ENCODE measurements around the gene DNAL4. TPM values are rescaled to one million over a fixed set of nuclear protein-coding genes. Genes with fewer than 3 reads are reported as not detected.

Gene DNAL4
- total RNA-seq, 1 experiment from 2014 or later, result 18.3 TPM

- H3K27ac Mint-ChIP-seq (ENCODE audit: low read depth, unreplicated experiment), result peak overlapping the region; percentile 87
- H3K4me3 Mint-ChIP-seq (ENCODE audit: unreplicated experiment), result no peak overlapping the region
- BruUV-seq (replicated peaks), result no TSS peak
Observed at GRCh38 chr22:38802671-38803121, 8.8 kb upstream of the DNAL4 start.

GRCh38 chr22:38799265-38800002 lies 5.5 kb upstream of the DNAL4 start:
- no TSS peak for BruUV-seq (replicated peaks)
- H3K27me3 Mint-ChIP-seq (ENCODE audit: insufficient read depth, unreplicated experiment), result peaks cover 40% of the 10 kb centered on the region
- H3K36me3 Mint-ChIP-seq (ENCODE audit: insufficient read depth, unreplicated experiment), result no peaks in the 10 kb centered on the region
- POLR2A ChIA-PET, result no interaction called here
- no peak for DNase-seq (ENCODE audit: unreplicated experiment)
- CTCF ChIA-PET, result interaction anchor here (0.7 kb wide), 1 partner anchor 156 kb away, joined by 3 read pairs; no protein-coding TSS in a partner anchor
- H3K9me3 Mint-ChIP-seq (ENCODE audit: unreplicated experiment), result peaks cover 6% of the 10 kb centered on the region
- intact Hi-C loops (cut with micrococcal nuclease), result loop anchor here (5.0 kb wide), 1 partner anchor 43 kb away; the partner anchor contains the start of gene NPTXR
- no peak for TF ChIP-seq CTCF (IDR thresholded peaks at IDR 0.05; ENCODE audit: unreplicated experiment)
- H3K4me3 Mint-ChIP-seq (ENCODE audit: unreplicated experiment), result no peak overlapping the region
- H3K4me1 Mint-ChIP-seq (ENCODE audit: insufficient read depth, unreplicated experiment), result peaks cover 16% of the 10 kb centered on the region
- no peak overlapping the region for H3K27ac Mint-ChIP-seq (ENCODE audit: low read depth, unreplicated experiment)

More at GRCh38 chr22:38802671-38803121, 8.8 kb upstream of the DNAL4 start:
- intact Hi-C loops (cut with micrococcal nuclease), result loop anchor here (5.0 kb wide), 1 partner anchor 40 kb away; the partner anchor contains the start of gene NPTXR
- Mint-ChIP-seq H3K4me1 (ENCODE audit: insufficient read depth, unreplicated experiment) (peaks cover 11% of the 10 kb centered on the region), H3K9me3 (ENCODE audit: unreplicated experiment) (peaks cover 6% of the 10 kb centered on the region), H3K36me3 (ENCODE audit: insufficient read depth, unreplicated experiment) (no peaks in the 10 kb centered on the region), H3K27me3 (ENCODE audit: insufficient read depth, unreplicated experiment) (peaks cover 14% of the 10 kb centered on the region)
- DNase-seq (ENCODE audit: unreplicated experiment), result peak; percentile 98
- CTCF ChIA-PET, result interaction anchor here (0.6 to 1.3 kb wide), 5 partner anchors 36 to 217 kb away, joined by 3 to 4 read pairs (median 3); no protein-coding TSS in a partner anchor
- POLR2A ChIA-PET, result interaction anchor here (0.6 to 1.7 kb wide), 3 partner anchors 10 to 182 kb away, joined by 3 to 4 read pairs (median 4); no protein-coding TSS in a partner anchor
- no peak for TF ChIP-seq CTCF (IDR thresholded peaks at IDR 0.05; ENCODE audit: unreplicated experiment)

- intact Hi-C loops (cut with micrococcal nuclease), result no loop called here
- ChIA-PET CTCF (no interaction called here), POLR2A (no interaction called here)
- H3K27me3 Mint-ChIP-seq (ENCODE audit: insufficient read depth, unreplicated experiment), result peaks cover 40% of the 10 kb centered on the region
- no TSS peak for BruUV-seq (replicated peaks)
- no peaks in the 10 kb centered on the region for H3K36me3 Mint-ChIP-seq (ENCODE audit: insufficient read depth, unreplicated experiment)
- peaks cover 13% of the 10 kb centered on the region for H3K4me1 Mint-ChIP-seq (ENCODE audit: insufficient read depth, unreplicated experiment)
- DNase-seq (ENCODE audit: unreplicated experiment), result no peak
- no peak overlapping the region for H3K27ac Mint-ChIP-seq (ENCODE audit: low read depth, unreplicated experiment)
- no peak for TF ChIP-seq CTCF (IDR thresholded peaks at IDR 0.05; ENCODE audit: unreplicated experiment)
- peaks cover 6% of the 10 kb centered on the region for H3K9me3 Mint-ChIP-seq (ENCODE audit: unreplicated experiment)
- H3K4me3 Mint-ChIP-seq (ENCODE audit: unreplicated experiment), result no peak overlapping the region
Observed at GRCh38 chr22:38798496-38798895, 4.6 kb upstream of the DNAL4 start.

GRCh38 chr22:38796262-38796957 lies 2.5 kb upstream of the DNAL4 start:
- ChIA-PET CTCF (interaction anchor here (1.5 kb wide), 1 partner anchor 28 kb away, joined by 5 read pairs; no protein-coding TSS in a partner anchor), POLR2A (no interaction called here)
- intact Hi-C loops (cut with micrococcal nuclease), result no loop called here
- H3K27ac Mint-ChIP-seq (ENCODE audit: low read depth, unreplicated experiment), result no peak overlapping the region
- H3K4me3 Mint-ChIP-seq (ENCODE audit: unreplicated experiment), result no peak overlapping the region
- peaks cover 6% of the 10 kb centered on the region for H3K9me3 Mint-ChIP-seq (ENCODE audit: unreplicated experiment)
- H3K36me3 Mint-ChIP-seq (ENCODE audit: insufficient read depth, unreplicated experiment), result no peaks in the 10 kb centered on the region
- H3K4me1 Mint-ChIP-seq (ENCODE audit: insufficient read depth, unreplicated experiment), result peaks cover 11% of the 10 kb centered on the region
- peaks cover 40% of the 10 kb centered on the region for H3K27me3 Mint-ChIP-seq (ENCODE audit: insufficient read depth, unreplicated experiment)
- no TSS peak for BruUV-seq (replicated peaks)
- no peak for TF ChIP-seq CTCF (IDR thresholded peaks at IDR 0.05; ENCODE audit: unreplicated experiment)
- no peak for DNase-seq (ENCODE audit: unreplicated experiment)
